Ishikawa (cell line): ENCODE results near the gene FLT1.

Source experiments
- CEBPB ChIP-seq: IDR thresholded peaks from 2 replicates; pipeline ENCODE4 v1.6.1; 2012
- CREB1 ChIP-seq: IDR thresholded peaks from 2 replicates; pipeline ENCODE4 v1.6.1; 2012; ENCODE audit warnings: low read depth
- EGR1 ChIP-seq: IDR thresholded peaks from 2 replicates; pipeline ENCODE4 v1.6.1; 2012
- REST ChIP-seq: IDR thresholded peaks from 2 replicates; pipeline ENCODE4 v1.6.1; 2012; ENCODE audit warnings: low read depth, mild to moderate bottlenecking
- TAF1 ChIP-seq: IDR thresholded peaks from 2 replicates; pipeline ENCODE4 v1.6.1; 2012; ENCODE audit warnings: low read depth, mild to moderate bottlenecking
- YY1 ChIP-seq: IDR thresholded peaks from 2 replicates; pipeline ENCODE4 v1.6.1; 2012; ENCODE audit warnings: low read depth

GRCh38 chr13:28529836-28530235, 34.9 kb upstream of the FLT1 start:
- TF ChIP-seq EGR1 (no peak), CEBPB (no peak), TAF1 (no peak), CREB1 (no peak), YY1 (no peak), REST (no peak)
